K562 (cell line): ENCODE results near the gene CGNL1.

Source experiments
- E2F6 ChIP-seq, 2 experiments: IDR thresholded peaks; 2 replicates each; pipeline ENCODE4 v1.6.1; 2011; ENCODE audit warnings: borderline replicate concordance in 1 of 2, control low read depth in 1 of 2, low read depth in 1 of 2, low read length in 1 of 2, mild to moderate bottlenecking in 1 of 2, mixed read lengths in 1 of 2, moderate library complexity in 1 of 2; ENCODE audit not compliant: insufficient read depth in 1 of 2, insufficient read length in 1 of 2, poor library complexity in 1 of 2, severe bottlenecking in 1 of 2; ENCODE audit errors: extremely low read depth in 1 of 2
- HOXB6 ChIP-seq: fragments of 250-450 bp; sonication (Bioruptor Pico); IDR thresholded peaks from 2 replicates; pipeline ENCODE4 v1.5.1; 2022; ENCODE audit warnings: mild to moderate bottlenecking, borderline replicate concordance
- JUNB ChIP-seq: fragments of 450-650 bp; formaldehyde crosslinking; conservative IDR thresholded peaks from 2 replicates; pipeline ENCODE4 v1.4.0; 2020; ENCODE audit warnings: mild to moderate bottlenecking
- NFIX ChIP-seq: fragments of 250-450 bp; sonication (Bioruptor Pico); IDR thresholded peaks from 2 replicates; pipeline ENCODE4 v1.4.0; 2020; ENCODE audit warnings: low read depth, mild to moderate bottlenecking, moderate library complexity
- YY1 ChIP-seq, 3 experiments: IDR thresholded peaks; 2 replicates each; pipeline ENCODE4 v1.6.1; 2011; ENCODE audit warnings: low read length in 2 of 3, mild to moderate bottlenecking in 2 of 3, moderate library complexity in 2 of 3, borderline replicate concordance in 1 of 3, control low read depth in 1 of 3, low read depth in 1 of 3; ENCODE audit not compliant: insufficient read depth in 3 of 3, insufficient replicate concordance in 2 of 3, control insufficient read depth in 1 of 3, insufficient read length in 1 of 3; ENCODE audit errors: extremely low read depth in 1 of 3

DNA sequence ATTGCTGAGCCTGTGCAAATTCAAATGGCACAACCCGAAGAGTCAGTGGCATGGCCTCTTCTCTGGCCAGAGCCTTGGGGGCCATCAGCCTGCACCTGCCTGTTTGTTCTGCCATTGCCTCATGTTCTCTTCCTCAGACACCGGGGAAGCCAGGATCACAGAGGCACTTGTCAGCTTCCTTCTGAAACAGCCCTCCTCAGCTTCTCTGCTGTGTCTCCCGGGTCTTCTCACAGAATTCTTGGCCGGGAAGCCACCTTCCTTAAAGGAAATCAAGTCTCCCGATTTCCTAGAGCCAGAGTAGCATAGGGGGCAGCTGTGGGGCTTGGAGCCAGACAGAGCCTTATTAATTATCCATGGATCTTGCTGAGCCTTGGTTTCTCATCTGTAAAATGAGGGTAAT is 47.4 kb upstream of the CGNL1 start:
- no peak for TF ChIP-seq JUNB
- no peak for TF ChIP-seq HOXB6 (CRISPR knock-in tag)
- no peak for TF ChIP-seq NFIX (CRISPR knock-in tag)
- TF ChIP-seq E2F6 (IDR thresholded peaks at IDR 0.05; ENCODE audit: borderline replicate concordance in 1 of 2, extremely low read depth in 1 of 2, insufficient read depth in 1 of 2, insufficient read length in 1 of 2, low read depth in 1 of 2, low read length in 1 of 2, poor library complexity in 1 of 2, severe bottlenecking in 1 of 2) = no peak
- no peak for TF ChIP-seq YY1 (IDR thresholded peaks at IDR 0.05; ENCODE audit: borderline replicate concordance in 1 of 3, control insufficient read depth in 1 of 3, extremely low read depth in 1 of 3, insufficient read depth in 3 of 3, insufficient read length in 1 of 3, insufficient replicate concordance in 2 of 3, low read depth in 1 of 3, low read length in 2 of 3)
